ENCODE data around the gene CNNM3. TPM values are rescaled to one million over a fixed set of nuclear protein-coding genes. Genes with fewer than 3 reads are reported as not detected.
A peak's percentile ranks its signal among the peaks of the same experiment; 100 is the strongest.

CNNM3 gene

DNA sequence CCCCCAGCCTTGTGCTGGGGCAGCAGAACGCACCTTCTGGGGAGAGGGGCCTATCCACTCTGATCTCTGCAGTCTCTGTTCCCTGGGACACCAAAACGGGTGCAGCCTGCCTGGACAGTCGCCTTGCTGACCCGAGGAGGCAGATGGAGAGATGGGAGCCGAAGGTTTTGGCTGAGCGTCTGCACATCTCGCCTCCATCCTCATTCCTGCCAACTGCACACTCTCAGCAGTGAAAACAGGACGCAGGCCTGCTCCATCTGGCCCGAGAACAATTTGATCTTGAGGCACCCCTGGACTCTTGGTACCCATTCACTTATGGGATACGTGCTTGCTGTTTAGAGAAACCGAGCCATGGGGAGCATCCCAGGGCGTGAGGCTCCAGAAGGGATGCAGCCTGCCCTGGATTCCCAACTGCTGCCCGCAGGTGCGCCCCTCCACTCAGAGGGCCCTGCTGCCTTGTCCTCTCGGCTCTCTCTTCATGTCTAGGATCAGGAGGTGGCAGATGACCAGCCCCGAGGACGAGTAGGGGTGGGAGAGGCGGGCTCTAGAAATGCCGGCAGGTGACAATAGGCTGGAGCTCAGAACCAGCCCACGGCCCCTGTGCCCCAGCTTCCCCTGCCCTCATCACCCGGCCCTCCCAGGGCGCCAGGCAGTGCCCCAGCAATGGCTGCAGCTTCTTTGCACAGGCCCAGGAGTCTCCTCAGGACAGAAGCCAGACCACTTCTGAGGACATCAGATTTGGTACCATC, 62.9 kb downstream of the CNNM3 start:
- Histone ChIP-seq H3K4me2 (ENCODE audit: low read length) (no peak overlapping the region), H3K4me3 (ENCODE audit: low read length) (no peak overlapping the region), H3K36me3 (ENCODE audit: insufficient read depth, low read length) (no peaks in the 10 kb centered on the region), H3K4me1 (ENCODE audit: control insufficient read depth, insufficient read depth, low read length) (peaks cover 58% of the 10 kb centered on the region), H3K27me3 (ENCODE audit: control insufficient read depth, insufficient read depth, low read length) (peaks cover 23% of the 10 kb centered on the region), H3K9me3 (replicated peaks; ENCODE audit: low read length) (no peaks in the 10 kb centered on the region), H3K9ac (ENCODE audit: low read depth, low read length) (peak overlapping the region; percentile 33)

- H3K9me3 ChIP-seq (replicated peaks; ENCODE audit: low read length), result no peaks in the 10 kb centered on the region
- H3K36me3 ChIP-seq (ENCODE audit: insufficient read depth, low read length), result no peaks in the 10 kb centered on the region
- H3K9ac ChIP-seq (ENCODE audit: low read depth, low read length), result no peak overlapping the region
- H3K4me1 ChIP-seq (ENCODE audit: control insufficient read depth, insufficient read depth, low read length), result peaks cover 51% of the 10 kb centered on the region
- no peak overlapping the region for H3K4me3 ChIP-seq (ENCODE audit: low read length)
- peaks cover 23% of the 10 kb centered on the region for H3K27me3 ChIP-seq (ENCODE audit: control insufficient read depth, insufficient read depth, low read length)
- no peak overlapping the region for H3K4me2 ChIP-seq (ENCODE audit: low read length)
These were observed 63.5 kb downstream of the CNNM3 start for GRCh38 chr2:96879545-96880040.

- no peaks in the 10 kb centered on the region for H3K36me3 ChIP-seq (ENCODE audit: insufficient read depth, low read length)
- no peaks in the 10 kb centered on the region for H3K9me3 ChIP-seq (replicated peaks; ENCODE audit: low read length)
- H3K4me2 ChIP-seq (ENCODE audit: low read length), result no peak overlapping the region
- H3K27me3 ChIP-seq (ENCODE audit: control insufficient read depth, insufficient read depth, low read length), result peaks cover 23% of the 10 kb centered on the region
- H3K4me3 ChIP-seq (ENCODE audit: low read length), result no peak overlapping the region
- H3K4me1 ChIP-seq (ENCODE audit: control insufficient read depth, insufficient read depth, low read length), result peaks cover 38% of the 10 kb centered on the region
- H3K9ac ChIP-seq (ENCODE audit: low read depth, low read length), result no peak overlapping the region
These were observed 64.8 kb downstream of the CNNM3 start for GRCh38 chr2:96880891-96881273.

DNA sequence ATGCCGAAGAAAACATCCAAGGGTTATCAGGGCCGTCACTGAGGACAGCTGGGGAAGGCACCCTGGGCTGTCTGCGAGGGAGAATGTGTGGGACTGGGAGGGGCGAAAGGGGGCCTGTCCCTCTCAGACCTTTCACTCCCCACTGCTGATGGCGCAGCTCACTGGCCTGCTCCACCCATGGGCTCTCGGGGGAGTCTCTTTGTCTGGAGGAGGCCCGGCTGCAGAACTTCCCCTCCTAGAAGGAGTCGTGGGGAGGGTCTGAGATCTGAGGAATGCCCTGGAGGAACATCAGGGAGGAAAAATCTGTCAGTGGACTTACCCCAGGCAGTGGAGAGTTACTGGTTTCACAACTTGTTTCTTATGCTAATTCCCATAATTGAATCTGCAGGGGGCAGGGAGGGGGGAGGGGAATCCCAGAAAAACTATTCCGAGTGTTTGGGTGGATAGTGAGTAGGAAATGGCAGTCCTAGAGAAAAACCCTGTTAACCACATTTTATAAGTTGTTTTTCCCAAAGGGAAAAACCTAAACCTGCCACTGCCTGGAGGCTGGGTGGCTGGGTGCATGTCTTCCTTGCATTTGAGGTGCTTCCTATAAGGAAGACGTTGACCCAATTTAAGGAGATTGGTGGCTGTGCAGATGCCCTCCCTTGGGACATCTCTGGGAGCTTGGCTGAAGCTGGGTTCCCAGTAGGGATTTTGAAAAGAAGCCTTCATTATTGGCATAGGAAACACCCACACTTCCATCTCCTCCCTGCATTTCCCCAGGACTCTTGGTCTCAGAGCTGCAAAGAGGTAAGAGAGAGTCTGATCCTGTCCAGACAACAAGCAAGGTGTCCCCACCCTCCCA, 65.5 kb downstream of the CNNM3 start:
- Histone ChIP-seq H3K4me3 (ENCODE audit: low read length) (no peak overlapping the region), H3K36me3 (ENCODE audit: insufficient read depth, low read length) (no peaks in the 10 kb centered on the region), H3K4me2 (ENCODE audit: low read length) (no peak overlapping the region), H3K9ac (ENCODE audit: low read depth, low read length) (no peak overlapping the region), H3K9me3 (replicated peaks; ENCODE audit: low read length) (no peaks in the 10 kb centered on the region), H3K4me1 (ENCODE audit: control insufficient read depth, insufficient read depth, low read length) (peaks cover 32% of the 10 kb centered on the region), H3K27me3 (ENCODE audit: control insufficient read depth, insufficient read depth, low read length) (peaks cover 23% of the 10 kb centered on the region)

DNA sequence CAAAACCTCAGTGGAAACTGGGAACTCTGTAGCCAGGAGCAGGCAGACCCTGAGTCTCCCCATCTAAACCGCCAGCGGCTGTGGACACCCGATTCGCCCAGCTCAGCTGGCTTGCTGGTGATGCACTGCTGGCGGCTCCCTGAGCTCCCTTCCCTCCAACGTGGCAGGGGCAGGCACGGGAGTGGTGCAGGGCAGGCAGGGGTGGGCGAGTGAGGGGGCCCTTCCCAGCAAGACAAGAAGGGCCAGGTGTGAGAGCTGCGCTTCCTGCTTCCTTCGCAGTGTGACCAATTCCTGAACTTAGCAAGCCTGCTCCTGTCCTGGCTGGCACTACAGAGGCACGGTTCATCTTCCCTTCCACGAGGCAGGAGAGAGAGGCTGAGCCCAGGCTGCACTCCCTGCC, 66.2 kb downstream of the CNNM3 start:
- Histone ChIP-seq H3K4me3 (ENCODE audit: low read length) (no peak overlapping the region), H3K9me3 (replicated peaks; ENCODE audit: low read length) (no peaks in the 10 kb centered on the region), H3K4me2 (ENCODE audit: low read length) (no peak overlapping the region), H3K9ac (ENCODE audit: low read depth, low read length) (no peak overlapping the region), H3K27me3 (ENCODE audit: control insufficient read depth, insufficient read depth, low read length) (peaks cover 24% of the 10 kb centered on the region), H3K36me3 (ENCODE audit: insufficient read depth, low read length) (no peaks in the 10 kb centered on the region), H3K4me1 (ENCODE audit: control insufficient read depth, insufficient read depth, low read length) (peaks cover 26% of the 10 kb centered on the region)

DNA sequence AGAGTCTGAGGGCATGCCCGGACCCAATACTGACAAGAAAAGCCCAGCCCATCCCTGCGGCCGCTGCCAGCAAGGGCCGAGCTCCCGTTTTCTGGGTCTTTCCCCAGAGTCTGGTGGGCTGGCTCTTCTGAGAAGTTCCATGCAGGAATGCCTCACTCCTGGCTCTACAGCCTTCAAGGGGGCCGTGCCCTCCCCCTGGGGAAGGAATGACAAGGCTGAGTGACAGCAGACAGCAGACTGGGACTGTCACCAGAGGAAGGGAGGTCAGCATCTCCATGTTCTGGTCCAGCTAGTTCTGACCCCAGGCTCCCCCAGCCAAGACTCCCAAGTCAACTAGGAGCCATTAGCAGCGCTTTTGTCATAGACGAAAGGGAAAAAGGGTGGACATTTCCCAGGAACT, 66.8 kb downstream of the CNNM3 start:
- Histone ChIP-seq H3K4me1 (ENCODE audit: control insufficient read depth, insufficient read depth, low read length) (peaks cover 26% of the 10 kb centered on the region), H3K9ac (ENCODE audit: low read depth, low read length) (no peak overlapping the region)

GRCh38 chr2:96883306-96883705, 67.2 kb downstream of the CNNM3 start:
- Histone ChIP-seq H3K27me3 (ENCODE audit: control insufficient read depth, insufficient read depth, low read length) (peaks cover 28% of the 10 kb centered on the region), H3K4me1 (ENCODE audit: control insufficient read depth, insufficient read depth, low read length) (peaks cover 26% of the 10 kb centered on the region)

More for the DNA sequence above, 66.8 kb downstream of the CNNM3 start:
- Histone ChIP-seq H3K9me3 (replicated peaks; ENCODE audit: low read length) (no peaks in the 10 kb centered on the region), H3K27me3 (ENCODE audit: control insufficient read depth, insufficient read depth, low read length) (peaks cover 28% of the 10 kb centered on the region), H3K4me3 (ENCODE audit: low read length) (no peak overlapping the region), H3K4me2 (ENCODE audit: low read length) (no peak overlapping the region), H3K36me3 (ENCODE audit: insufficient read depth, low read length) (no peaks in the 10 kb centered on the region)

More at GRCh38 chr2:96883306-96883705, 67.2 kb downstream of the CNNM3 start:
- Histone ChIP-seq H3K4me3 (ENCODE audit: low read length) (no peak overlapping the region), H3K9ac (ENCODE audit: low read depth, low read length) (no peak overlapping the region), H3K4me2 (ENCODE audit: low read length) (no peak overlapping the region), H3K9me3 (replicated peaks; ENCODE audit: low read length) (no peaks in the 10 kb centered on the region), H3K36me3 (ENCODE audit: insufficient read depth, low read length) (no peaks in the 10 kb centered on the region)

Small RNAs within 50 kb of the gene (small RNA-seq; reads per million reads assigned to genes)
- not detected for gene MIR3127

All from skeletal muscle satellite cell (primary cell).